ENCODE results near the gene PTGS1. TPM values are rescaled to one million over a fixed set of nuclear protein-coding genes. Genes with fewer than 3 reads are reported as not detected.

Gene PTGS1
- total RNA-seq, 1 experiment from 2014 or later: 61.2 TPM

- Histone ChIP-seq H3K27me3 (ENCODE audit: control insufficient read depth, insufficient read depth, low read length) (no peaks in the 10 kb centered on the region), H3K27ac (ENCODE audit: low read length) (no peak overlapping the region), H3K4me1 (ENCODE audit: control insufficient read depth, insufficient read depth, low read length) (no peaks in the 10 kb centered on the region), H3K36me3 (ENCODE audit: control insufficient read depth, insufficient read depth, low read length) (no peaks in the 10 kb centered on the region), H3K4me3 (ENCODE audit: low read depth in 2 of 2, low read length in 2 of 2) (no peak overlapping the region), H3K9me3 (ENCODE audit: control insufficient read depth, insufficient read depth, low read depth, low read length) (no peaks in the 10 kb centered on the region)
- BruUV-seq (replicated peaks): no TSS peak
- ChIA-PET POLR2A (no interaction called here), CTCF (no interaction called here)
- in situ Hi-C loops (cut with HindIII; ENCODE audit: low pct_unique_long_range_greater_than_20kb, low sequenced_read_pairs) (no loop called here), intact Hi-C loops (cut with micrococcal nuclease; ENCODE audit: unreplicated experiment) (no loop called here)
- no peak for TF ChIP-seq TCF7L2 (IDR thresholded peaks at IDR 0.05; ENCODE audit: low read depth, low read length)
- no peak for TF ChIP-seq SIN3A (IDR thresholded peaks at IDR 0.05; ENCODE audit: borderline replicate concordance, insufficient read depth, low read depth, low read length)
- no peak for TF ChIP-seq CTCF (IDR thresholded peaks at IDR 0.05)
- TF ChIP-seq POLR2AphosphoS5 (IDR thresholded peaks at IDR 0.05; ENCODE audit: low read depth, low read length): no peak
- TF ChIP-seq REST (IDR thresholded peaks at IDR 0.05; ENCODE audit: insufficient read depth in 1 of 2, low read depth in 2 of 2, low read length in 1 of 2): no peak
- no peak for DNase-seq (ENCODE audit: low read depth, low spot score)
- ATAC-seq: no peak
Measured at GRCh38 chr9:122336189-122336588, 34.6 kb upstream of the PTGS1 start.

GRCh38 chr9:122336866-122337555 is 33.8 kb upstream of the PTGS1 start:
- ATAC-seq: no peak
- CTCF ChIA-PET: no interaction called here

More at GRCh38 chr9:122336866-122337555, 33.8 kb upstream of the PTGS1 start:
- no TSS peak for BruUV-seq (replicated peaks)
- no peak for DNase-seq (ENCODE audit: low read depth, low spot score)
- Histone ChIP-seq H3K9me3 (ENCODE audit: control insufficient read depth, insufficient read depth, low read depth, low read length) (no peaks in the 10 kb centered on the region), H3K27ac (ENCODE audit: low read length) (no peak overlapping the region), H3K36me3 (ENCODE audit: control insufficient read depth, insufficient read depth, low read length) (no peaks in the 10 kb centered on the region), H3K4me1 (ENCODE audit: control insufficient read depth, insufficient read depth, low read length) (no peaks in the 10 kb centered on the region), H3K27me3 (ENCODE audit: control insufficient read depth, insufficient read depth, low read length) (no peaks in the 10 kb centered on the region), H3K4me3 (ENCODE audit: low read depth in 2 of 2, low read length in 2 of 2) (no peak overlapping the region)
- POLR2A ChIA-PET: no interaction called here
- TF ChIP-seq REST (IDR thresholded peaks at IDR 0.05; ENCODE audit: insufficient read depth in 1 of 2, low read depth in 2 of 2, low read length in 1 of 2) (no peak), TCF7L2 (IDR thresholded peaks at IDR 0.05; ENCODE audit: low read depth, low read length) (no peak), CTCF (IDR thresholded peaks at IDR 0.05) (no peak), POLR2AphosphoS5 (IDR thresholded peaks at IDR 0.05; ENCODE audit: low read depth, low read length) (no peak), SIN3A (IDR thresholded peaks at IDR 0.05; ENCODE audit: borderline replicate concordance, insufficient read depth, low read depth, low read length) (no peak)
- intact Hi-C loops (cut with micrococcal nuclease; ENCODE audit: unreplicated experiment) (no loop called here), in situ Hi-C loops (cut with HindIII; ENCODE audit: low pct_unique_long_range_greater_than_20kb, low sequenced_read_pairs) (no loop called here)
